Aorta (tissue), 5 donors: ENCODE measurements around the gene SCAMP1. TPM values are rescaled to one million over a fixed set of nuclear protein-coding genes. Genes with fewer than 3 reads are reported as not detected.
A peak's percentile ranks its signal among the peaks of the same experiment; 100 is the strongest.
"Not testable (repeated sequence)": the region's sequence is repeated elsewhere in the genome, so short reads cannot be mapped to it uniquely, and the experiment has no call there.

Experiments used
- ATAC-seq: fragments of 200-7000 bp; cut with Tn5 transposase; one replicate; pipeline ENCODE4 v1.9.1; 2022; ENCODE audit warnings: moderate library complexity; ENCODE audit not compliant: low FRiP score
- DNase-seq, 2 donors: peaks; one replicate each; pipeline ENCODE4 v3.0.0-alpha.2; 2020
- H3K27ac ChIP-seq, 2 donors: one replicate each; pipeline ENCODE4 v1.5.1; 2013; ENCODE audit warnings: low read length in 2 of 2, mild to moderate bottlenecking in 2 of 2, moderate library complexity in 2 of 2, control low read depth in 1 of 2, inconsistent platforms in 1 of 2, low read depth in 1 of 2
- H3K27me3 ChIP-seq, 2 donors: one replicate each; pipeline ENCODE4 v1.6.1; 2013; ENCODE audit warnings: control low read depth in 1 of 2, low read length in 1 of 2, mild to moderate bottlenecking in 1 of 2, moderate library complexity in 1 of 2; ENCODE audit not compliant: insufficient read depth in 2 of 2, control insufficient read depth in 1 of 2
- H3K36me3 ChIP-seq, 2 donors: one replicate each; pipeline ENCODE4 v1.6.1; 2013; ENCODE audit warnings: control low read depth in 1 of 2, low read length in 1 of 2, mild to moderate bottlenecking in 1 of 2; ENCODE audit not compliant: insufficient read depth in 2 of 2, control insufficient read depth in 1 of 2
- H3K4me1 ChIP-seq, 2 donors: one replicate each; pipeline ENCODE4 v1.6.1; 2013; ENCODE audit warnings: low read length in 2 of 2, control low read depth in 1 of 2, mild to moderate bottlenecking in 1 of 2, moderate library complexity in 1 of 2; ENCODE audit not compliant: insufficient read depth in 2 of 2, control insufficient read depth in 1 of 2
- H3K4me3 ChIP-seq, 2 donors: one replicate each; pipeline ENCODE4 v1.5.1; 2013; ENCODE audit warnings: low read length in 2 of 2, control low read depth in 1 of 2, mild to moderate bottlenecking in 1 of 2
- H3K9me3 ChIP-seq: one replicate; pipeline ENCODE4 v1.6.1; 2013; ENCODE audit warnings: mild to moderate bottlenecking, low read length; ENCODE audit not compliant: control insufficient read depth
- WGBS, 2 donors: extraction: QIAGEN DNeasy Blood & Tissue Kit; methylation state at CpG; one replicate each; pipeline ENCODE4 v1.1.7; 2013; 5-methylcytosine and 5-hydroxymethylcytosine counted together
- intact Hi-C, 2 donors: fragments of 100-400 bp; cut with DNase I; formaldehyde crosslinking; loops; one replicate each; pipeline versions ENCODE4 v1.14.2 to v1.15.0; 2022
- polyA plus RNA-seq, 2 donors: library from polyadenylated mRNA; stranded (reverse); fragments of 200-250 nt; gene quantifications; one replicate each; pipeline ENCODE4 v1.2.3, GENCODE V29; 2013
- total RNA-seq, 2 donors: library from RNA; stranded (reverse); fragmentation: NEBNext Ultra II Directional; extraction: Animal tissue kit (Norgen Biotek cat#: 25700); gene quantifications; one replicate each; pipeline ENCODE4 v1.2.1, GENCODE V29; 2021
- donor health status: healthy with polysubstance abuse.
- donor health status: Bipolar disorder and iron deficiency.
- donor health status: DM: no; HTN: no; CAD: no.
- donor health status: DM: no; HTN: no; CAD: no.
- donor health status: DM: yes; HTN: yes; CAD: no.

The SCAMP1 gene
- total and polyA plus RNA-seq, 4 donors: 6.0 to 48.1 (median 28.4) TPM

- Histone ChIP-seq H3K9me3 (no peaks in the 10 kb centered on the region), H3K4me3 (no peak overlapping the region), H3K27me3 (no peaks in the 10 kb centered on the region), H3K27ac (no peak overlapping the region), H3K36me3 (no peaks in the 10 kb centered on the region), H3K4me1 (no peaks in the 10 kb centered on the region)
- intact Hi-C loops: no loop called here
- no peak for DNase-seq
- WGBS, 2 donors: 91 to 94% methylated on average over 2 of the region's 2 CpGs
- no peak for ATAC-seq
These were observed 4.9 kb upstream of the SCAMP1 start for GRCh38 chr5:78355561-78355960.

DNA sequence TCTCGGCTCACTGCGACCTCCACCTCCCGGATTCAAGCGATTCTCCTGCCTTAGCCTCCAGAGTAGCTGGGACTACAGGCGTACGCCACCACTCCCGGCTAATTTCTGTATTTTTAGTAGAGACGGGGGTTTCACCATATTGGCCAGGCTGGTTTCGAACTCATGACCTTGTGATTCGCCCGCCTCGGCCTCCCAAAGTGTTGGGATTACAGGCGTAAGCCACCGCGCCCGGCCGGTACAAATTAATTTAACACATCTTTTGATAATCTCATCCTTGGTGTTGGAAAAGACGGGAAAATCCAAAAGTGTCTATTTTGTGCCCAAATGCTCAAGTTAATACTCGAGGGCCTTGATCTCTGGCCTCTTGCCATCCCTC is 974 bp upstream of the SCAMP1 start:
- peak overlapping the region; percentile 43 to 60 for H3K4me3 ChIP-seq
- H3K9me3 ChIP-seq, ATAC-seq, H3K27me3 ChIP-seq, H3K4me1 ChIP-seq, intact Hi-C loops, H3K36me3 ChIP-seq: not testable (repeated sequence)
- WGBS, 2 donors: 81 to 85% methylated on average over 19 of the region's 19 CpGs
- peak overlapping the region in 1 of 2 donors; percentile 73 for H3K27ac ChIP-seq
- DNase-seq: peak; percentile 50 to 74

- Histone ChIP-seq H3K9me3 (no peaks in the 10 kb centered on the region), H3K4me1 (no peaks in the 10 kb centered on the region), H3K27ac (peak overlapping the region in 1 of 2 donors; percentile 43), H3K36me3 (no peaks in the 10 kb centered on the region), H3K27me3 (no peaks in the 10 kb centered on the region), H3K4me3 (peak overlapping the region; percentile 50 to 82)
- intact Hi-C loops: loop anchor here (1.0 to 2.0 kb wide), 2 partner anchors 66 kb away; partner anchors contain the start of gene AP3B1 (in 2 of the 2)
- WGBS, 2 donors: 0% methylated on average over 26 of the region's 26 CpGs
- no peak for DNase-seq
- no peak for ATAC-seq
These were observed 182 bp downstream of the SCAMP1 start for GRCh38 chr5:78360674-78360923.

- ATAC-seq: peak; percentile 63
- Histone ChIP-seq H3K27ac (peak overlapping the region in 1 of 2 donors; percentile 43), H3K4me1 (no peaks in the 10 kb centered on the region), H3K9me3 (no peaks in the 10 kb centered on the region), H3K36me3 (no peaks in the 10 kb centered on the region), H3K4me3 (peak overlapping the region; percentile 50 to 82), H3K27me3 (no peaks in the 10 kb centered on the region)
- intact Hi-C loops: loop anchor here (1.0 to 2.0 kb wide), 2 partner anchors 66 to 67 kb away; partner anchors contain the start of gene AP3B1 (in 2 of the 2)
- WGBS, 2 donors: 0% methylated on average over 36 of the region's 36 CpGs
- peak; percentile 67 to 84 for DNase-seq
These were observed 660 bp downstream of the SCAMP1 start for GRCh38 chr5:78360924-78361630.

DNA sequence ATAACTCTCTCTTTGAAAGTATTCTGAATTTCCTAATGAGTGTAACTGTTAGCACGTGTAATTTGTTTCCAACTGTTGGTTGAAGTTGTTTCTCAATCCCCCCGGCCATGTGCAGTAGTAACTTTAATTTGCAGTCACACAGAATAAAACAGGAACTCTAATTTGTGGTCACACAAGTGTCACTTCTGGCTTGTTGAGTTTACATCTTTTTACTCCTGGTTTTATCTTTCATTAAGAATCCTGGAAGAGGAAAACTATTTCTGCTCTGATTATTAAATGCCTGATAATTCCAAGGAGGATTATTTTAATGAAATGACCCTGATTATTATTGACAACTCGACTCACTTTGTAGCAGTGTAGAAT is 1.2 kb downstream of the SCAMP1 start:
- Histone ChIP-seq H3K4me3 (peak overlapping the region; percentile 50 to 82), H3K27me3 (no peaks in the 10 kb centered on the region), H3K9me3 (no peaks in the 10 kb centered on the region), H3K4me1 (no peaks in the 10 kb centered on the region), H3K27ac (no peak overlapping the region), H3K36me3 (no peaks in the 10 kb centered on the region)
- ATAC-seq: no peak
- WGBS, 2 donors: 18 to 23% methylated on average over 3 of the region's 3 CpGs
- DNase-seq: no peak
- intact Hi-C loops: loop anchor here in 1 of 2 donors (2.0 kb wide), 1 partner anchor 67 kb away; the partner anchor contains the start of gene AP3B1

- no peak for DNase-seq
- WGBS, 2 donors: 32 to 37% methylated on average over 3 of the region's 3 CpGs
- Histone ChIP-seq H3K4me3 (no peak overlapping the region), H3K9me3 (no peaks in the 10 kb centered on the region), H3K27ac (no peak overlapping the region), H3K27me3 (no peaks in the 10 kb centered on the region), H3K4me1 (peaks cover 0 to under 1% of the 10 kb centered on the region in 2 donors), H3K36me3 (no peaks in the 10 kb centered on the region)
- intact Hi-C loops: no loop called here
- ATAC-seq: no peak
These were observed 1.8 kb downstream of the SCAMP1 start for GRCh38 chr5:78362220-78362619.

DNA sequence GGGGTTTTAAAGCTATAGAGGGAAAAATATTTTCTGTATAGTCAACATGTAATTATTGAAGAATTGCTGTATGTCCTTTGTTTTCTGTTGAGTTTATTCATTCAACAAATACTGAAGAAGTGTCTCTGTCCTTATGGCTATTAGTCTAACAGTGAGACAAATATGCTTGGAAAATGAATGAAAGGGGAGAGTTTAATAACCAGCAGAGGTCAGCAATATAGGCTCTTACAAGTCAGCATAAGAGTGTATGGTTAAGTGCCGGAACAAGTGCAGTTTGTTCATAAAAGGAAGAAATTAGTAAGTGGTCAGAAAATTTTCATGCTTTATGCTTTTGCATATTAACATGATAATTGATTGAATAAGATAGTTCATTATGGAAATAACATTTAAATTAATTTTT is 3.6 kb downstream of the SCAMP1 start:
- H3K4me1 ChIP-seq: peaks cover 0 to 7% of the 10 kb centered on the region in 2 donors
- no peaks in the 10 kb centered on the region for H3K9me3 ChIP-seq
- no peak overlapping the region for H3K4me3 ChIP-seq
- H3K36me3 ChIP-seq: no peaks in the 10 kb centered on the region
- H3K27me3 ChIP-seq: no peaks in the 10 kb centered on the region
- no peak for ATAC-seq
- 69 to 82% methylated on average over 1 of the region's 1 CpG for WGBS, 2 donors
- intact Hi-C loops: no loop called here
- H3K27ac ChIP-seq: no peak overlapping the region
- no peak for DNase-seq

- H3K4me1 ChIP-seq: peaks cover 0 to 7% of the 10 kb centered on the region in 2 donors
- no peak overlapping the region for H3K4me3 ChIP-seq
- ATAC-seq (no peak), DNase-seq (no peak)
- H3K27ac ChIP-seq: no peak overlapping the region
- intact Hi-C loops: no loop called here
- no peaks in the 10 kb centered on the region for H3K27me3 ChIP-seq
- H3K36me3 ChIP-seq: no peaks in the 10 kb centered on the region
- H3K9me3 ChIP-seq: no peaks in the 10 kb centered on the region
- 92 to 95% methylated on average over 6 of the region's 6 CpGs for WGBS, 2 donors
These were observed 7.0 kb downstream of the SCAMP1 start for GRCh38 chr5:78367318-78367991.

DNA sequence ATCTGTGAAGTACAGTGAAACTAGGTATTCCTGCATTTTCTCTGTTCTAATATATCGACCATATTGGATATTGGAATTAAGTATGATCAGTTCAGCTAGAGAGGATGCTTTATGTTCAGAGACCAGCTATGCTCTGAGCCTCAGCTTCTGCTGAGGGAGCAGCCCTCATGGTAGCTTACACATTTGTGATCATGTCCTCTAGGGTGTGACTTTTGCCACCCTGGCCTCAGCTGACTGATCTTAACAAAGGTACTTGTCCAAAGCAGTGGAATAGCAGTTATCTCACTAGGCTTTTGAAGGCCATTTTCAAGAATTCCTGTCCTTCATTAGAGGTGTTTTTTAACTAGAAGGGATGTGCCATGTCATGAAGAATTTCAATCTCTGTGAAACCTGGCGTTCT is 9.3 kb downstream of the SCAMP1 start:
- peaks cover 0 to 7% of the 10 kb centered on the region in 2 donors for H3K4me1 ChIP-seq
- H3K27me3 ChIP-seq: no peaks in the 10 kb centered on the region
- DNase-seq (no peak), ATAC-seq (no peak)
- no peak overlapping the region for H3K4me3 ChIP-seq
- WGBS, 2 donors: 99% methylated on average over 2 of the region's 2 CpGs
- no peaks in the 10 kb centered on the region for H3K9me3 ChIP-seq
- H3K27ac ChIP-seq: no peak overlapping the region
- H3K36me3 ChIP-seq: no peaks in the 10 kb centered on the region
- intact Hi-C loops: no loop called here
